RWPE2 (cell line): ENCODE data around the gene SCYL3.
A peak's percentile ranks its signal among the peaks of the same experiment; 100 is the strongest.

ENCODE experiments used
- ATAC-seq: fragments of 200-7000 bp; cut with Tn5 transposase; 3 replicates; pipeline ENCODE4 v1.9.1; 2021; ENCODE audit warnings: low read depth
- DNase-seq: peaks from one replicate; pipeline ENCODE4 v3.0.0-alpha.2; 2020; ENCODE audit warnings: low spot score
- H3K27ac ChIP-seq: fragments of 450-650 bp; 2 replicates; pipeline ENCODE4 v1.5.1; 2017; ENCODE audit warnings: mild to moderate bottlenecking; ENCODE audit not compliant: poor library complexity, severe bottlenecking
- H3K27me3 ChIP-seq: fragments of 250-450 bp; sonication (Bioruptor Pico); 2 replicates; pipeline ENCODE4 v1.5.1; 2021; ENCODE audit warnings: mild to moderate bottlenecking, moderate library complexity; ENCODE audit not compliant: insufficient read depth, poor library complexity, severe bottlenecking
- H3K36me3 ChIP-seq: fragments of 250-450 bp; sonication (Bioruptor Pico); 2 replicates; pipeline ENCODE4 v1.5.1; 2020; ENCODE audit warnings: low read depth, mild to moderate bottlenecking, moderate library complexity
- H3K4me1 ChIP-seq: fragments of 250-450 bp; sonication (Bioruptor Pico); 2 replicates; pipeline ENCODE4 v1.5.1; 2021; ENCODE audit warnings: mild to moderate bottlenecking, moderate library complexity; ENCODE audit not compliant: insufficient read depth, poor library complexity, severe bottlenecking
- H3K4me3 ChIP-seq: fragments of 250-450 bp; sonication (Bioruptor Pico); 2 replicates; pipeline ENCODE4 v1.5.1; 2021; ENCODE audit warnings: mild to moderate bottlenecking, moderate library complexity; ENCODE audit not compliant: severe bottlenecking
- H3K9me3 ChIP-seq: fragments of 250-450 bp; sonication (Bioruptor Pico); 2 replicates; pipeline ENCODE4 v1.5.1; 2021; ENCODE audit warnings: mild to moderate bottlenecking, moderate library complexity; ENCODE audit not compliant: severe bottlenecking
- CTCF ChIP-seq: fragments of 450-650 bp; IDR thresholded peaks from one replicate; pipeline ENCODE4 v1.5.1; 2017; ENCODE audit warnings: mild to moderate bottlenecking, moderate library complexity; ENCODE audit not compliant: poor library complexity, severe bottlenecking

The SCYL3 gene

GRCh38 chr1:169893645-169894423, at the start of gene SCYL3:
Gene SCYL3 (minus strand): TSS chr1:169893896. CDS start chr1:169888840, 5,056 bp downstream.
- Histone ChIP-seq H3K9me3 (no peaks in the 10 kb centered on the region), H3K36me3 (peaks cover under 1% of the 10 kb centered on the region; the same call in 1 of the 2 replicates), H3K4me3 (peak within 1 kb of the TSS; percentile 62), H3K4me1 (peaks cover 20% of the 10 kb centered on the region), H3K27ac (peak within 1 kb of the TSS; percentile 67), H3K27me3 (no peaks in the 10 kb centered on the region)
- DNase-seq (peak; percentile 94), ATAC-seq (peak; percentile 94)
- TF ChIP-seq CTCF, result no peak

GRCh38 chr1:169941982-169942830, 48.5 kb upstream of the SCYL3 start:
- Histone ChIP-seq H3K27me3 (no peaks in the 10 kb centered on the region), H3K4me1 (peaks cover 9% of the 10 kb centered on the region), H3K9me3 (no peaks in the 10 kb centered on the region), H3K27ac (peak overlapping the region; percentile 3), H3K36me3 (no peaks in the 10 kb centered on the region), H3K4me3 (no peak overlapping the region)
- no peak for TF ChIP-seq CTCF
- ATAC-seq (peak; percentile 27; the same call in 1 of the 3 replicates), DNase-seq (no peak)

- ATAC-seq, result peak; percentile 81
- peaks cover 9% of the 10 kb centered on the region for H3K4me1 ChIP-seq
- no peaks in the 10 kb centered on the region for H3K27me3 ChIP-seq
- no peak overlapping the region for H3K4me3 ChIP-seq
- no peak for DNase-seq
- no peak for TF ChIP-seq CTCF
- H3K27ac ChIP-seq, result no peak overlapping the region
- H3K36me3 ChIP-seq, result no peaks in the 10 kb centered on the region
- H3K9me3 ChIP-seq, result no peaks in the 10 kb centered on the region
Observed at GRCh38 chr1:169933984-169934725, 40.5 kb upstream of the SCYL3 start.

- DNase-seq, result no peak
- Histone ChIP-seq H3K27ac (no peak overlapping the region), H3K4me3 (no peak overlapping the region), H3K27me3 (no peaks in the 10 kb centered on the region), H3K9me3 (peaks cover 2% of the 10 kb centered on the region), H3K4me1 (peaks cover 9% of the 10 kb centered on the region), H3K36me3 (no peaks in the 10 kb centered on the region)
- no peak for TF ChIP-seq CTCF
- no peak for ATAC-seq
Observed at GRCh38 chr1:169931795-169932231, 38.1 kb upstream of the SCYL3 start.
